Measurements from ENCODE around the gene GADD45GIP1. TPM values are rescaled to one million over a fixed set of nuclear protein-coding genes. Genes with fewer than 3 reads are reported as not detected.
A peak's percentile ranks its signal among the peaks of the same experiment; 100 is the strongest.
"Not testable (repeated sequence)": the region's sequence is repeated elsewhere in the genome, so short reads cannot be mapped to it uniquely, and the experiment has no call there.

Gene GADD45GIP1
- total RNA-seq, 1 donor from 2014 or later: 30.1 TPM

DNA sequence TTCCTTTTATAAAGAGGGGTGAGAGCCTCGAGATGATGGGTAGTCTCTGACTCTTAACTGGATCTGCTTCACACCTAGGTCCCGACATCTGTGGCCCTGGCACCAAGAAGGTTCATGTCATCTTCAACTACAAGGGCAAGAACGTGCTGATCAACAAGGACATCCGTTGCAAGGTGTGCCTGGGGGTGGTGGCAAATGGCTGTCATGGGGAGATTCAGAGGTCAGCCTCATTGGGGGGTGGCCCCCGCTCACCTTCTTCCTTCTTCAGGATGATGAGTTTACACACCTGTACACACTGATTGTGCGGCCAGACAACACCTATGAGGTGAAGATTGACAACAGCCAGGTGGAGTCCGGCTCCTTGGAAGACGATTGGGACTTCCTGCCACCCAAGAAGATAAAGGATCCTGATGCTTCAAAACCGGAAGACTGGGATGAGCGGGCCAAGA lies 17.0 kb downstream of the GADD45GIP1 start:
- no peak for DNase-seq

DNA sequence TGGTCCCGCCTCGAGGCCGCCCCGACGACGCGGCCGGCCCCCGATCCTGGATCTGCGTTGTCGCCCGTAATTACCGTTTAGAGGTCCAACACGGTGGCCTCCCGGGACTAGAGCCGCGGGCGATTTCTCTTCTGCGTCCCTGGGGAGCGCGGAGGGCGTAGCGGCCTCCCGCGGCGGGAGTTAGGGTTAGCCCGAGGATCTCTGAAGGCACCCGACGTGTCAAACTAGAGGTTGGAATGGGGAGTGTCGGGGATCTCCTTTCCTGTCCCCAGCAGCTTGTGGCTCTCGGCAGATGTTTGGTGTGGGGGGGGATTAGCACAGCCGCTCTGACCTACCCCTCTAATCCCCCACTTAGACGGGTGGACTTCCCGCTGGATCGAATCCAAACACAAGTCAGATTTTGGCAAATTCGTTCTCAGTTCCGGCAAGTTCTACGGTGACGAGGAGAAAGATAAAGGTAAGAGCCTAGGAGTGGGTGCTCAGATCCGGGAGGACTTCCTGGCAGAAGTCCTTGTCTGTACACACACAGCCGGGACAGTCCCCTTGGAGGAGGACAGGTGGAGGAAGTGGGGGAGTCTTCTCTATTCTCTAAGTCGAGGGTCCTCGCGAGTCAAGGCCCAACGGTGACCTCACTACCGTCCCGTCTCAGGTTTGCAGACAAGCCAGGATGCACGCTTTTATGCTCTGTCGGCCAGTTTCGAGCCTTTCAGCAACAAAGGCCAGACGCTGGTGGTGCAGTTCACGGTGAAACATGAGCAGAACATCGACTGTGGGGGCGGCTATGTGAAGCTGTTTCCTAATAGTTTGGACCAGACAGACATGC lies 18.0 kb downstream of the GADD45GIP1 start:
- peak; percentile 61 for DNase-seq

DNA sequence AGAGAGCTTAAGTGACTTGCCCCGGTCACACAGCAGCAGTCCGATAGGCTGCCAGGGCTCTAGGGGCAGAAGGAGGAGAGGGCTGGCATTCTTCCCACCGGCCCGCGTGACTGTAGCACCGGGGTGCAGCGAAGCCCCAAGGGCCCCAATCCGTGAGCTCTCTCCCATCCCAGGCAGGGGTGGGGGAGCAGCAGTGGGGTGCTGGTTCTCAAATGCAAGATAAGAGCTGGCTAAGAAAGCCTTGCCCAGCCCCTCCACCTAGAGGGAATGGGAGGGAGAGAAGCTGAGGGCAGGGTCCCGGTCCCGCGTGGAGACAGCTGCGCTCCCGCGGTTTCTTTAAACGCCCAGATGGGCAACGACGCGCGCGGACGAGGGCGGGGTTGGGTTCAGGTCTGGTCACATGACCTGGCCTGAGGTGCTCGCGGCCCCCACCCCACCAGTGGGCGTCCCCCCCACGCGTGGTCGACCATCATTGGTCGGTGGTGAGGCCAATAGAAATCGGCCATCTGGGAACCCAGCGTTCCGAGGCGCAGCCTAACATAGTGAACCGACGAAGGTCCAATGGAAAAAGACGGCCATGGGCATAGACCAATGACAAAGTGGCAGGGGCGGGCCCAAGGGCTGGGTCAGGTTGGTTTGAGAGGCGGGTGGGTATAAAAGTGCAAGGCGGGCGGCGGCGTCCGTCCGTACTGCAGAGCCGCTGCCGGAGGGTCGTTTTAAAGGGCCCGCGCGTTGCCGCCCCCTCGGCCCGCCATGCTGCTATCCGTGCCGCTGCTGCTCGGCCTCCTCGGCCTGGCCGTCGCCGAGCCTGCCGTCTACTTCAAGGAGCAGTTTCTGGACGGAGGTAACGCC lies 18.9 kb downstream of the GADD45GIP1 start, which contains the start of gene CALR:
CALR (plus strand) TSS at position 683 of the 852 bp plus-strand sequence; CDS start at position 754, 71 bp downstream.
- peak; percentile 100 for DNase-seq

DNA sequence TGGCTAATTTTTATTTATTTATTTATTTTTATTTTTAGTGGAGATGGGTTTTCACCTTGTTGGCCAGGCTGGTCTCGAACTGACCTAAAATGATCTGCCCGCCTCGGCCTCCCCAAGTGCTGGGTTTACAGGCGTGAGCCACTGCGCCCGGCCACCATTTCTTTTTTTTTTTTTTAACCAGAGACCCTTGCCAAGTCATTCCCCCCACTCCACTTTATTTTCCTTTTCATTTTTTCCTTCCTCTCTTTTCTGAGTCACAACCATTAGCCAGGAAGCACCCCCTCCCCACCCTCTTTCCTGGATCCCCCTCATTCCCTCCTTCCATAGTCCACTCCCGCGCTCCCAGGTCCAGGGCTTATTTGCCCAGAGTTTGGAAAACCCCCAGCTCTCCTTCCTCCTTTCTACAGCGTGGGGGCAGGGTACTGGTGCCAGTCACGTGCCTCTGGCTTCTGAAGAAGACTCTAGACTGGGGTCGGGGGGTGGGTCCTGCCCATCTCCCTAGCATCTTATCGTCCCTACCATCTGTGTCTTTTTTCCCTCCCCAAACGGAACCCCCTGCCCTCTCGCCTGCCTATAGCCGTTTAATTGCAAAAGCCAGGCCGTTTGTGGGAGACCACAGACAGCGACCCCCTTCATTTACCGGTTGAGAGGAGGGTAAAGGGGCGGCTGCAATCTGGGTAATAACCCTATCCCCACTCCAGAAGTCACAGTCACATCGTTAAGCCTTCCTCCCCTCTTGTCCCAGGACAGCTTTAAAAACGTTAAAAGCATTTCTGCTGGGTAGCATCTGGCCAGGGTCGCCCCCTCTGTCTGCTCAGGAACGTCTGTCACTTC lies 19.7 kb downstream of the GADD45GIP1 start:
- DNase-seq: no peak

DNA sequence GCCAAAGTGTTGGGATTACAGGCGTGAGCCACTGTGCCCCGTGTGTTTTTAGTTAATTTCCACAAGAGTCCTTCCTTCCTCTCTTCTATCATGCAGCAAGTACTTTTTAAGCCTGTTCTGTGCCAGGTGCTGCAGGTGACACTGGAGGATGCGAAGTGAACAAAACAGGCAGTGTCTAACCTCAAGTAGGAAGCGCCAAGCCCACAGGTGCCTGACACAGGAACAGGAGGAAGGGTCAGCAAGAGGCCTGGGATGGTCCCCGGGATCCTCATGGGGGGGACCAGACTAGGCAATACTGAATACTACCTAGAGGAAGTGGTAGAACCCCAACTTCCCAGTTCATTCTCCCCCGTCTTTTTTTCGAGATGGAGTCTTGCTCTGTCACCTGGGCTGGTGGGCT lies 20.4 kb downstream of the GADD45GIP1 start:
- DNase-seq: no peak

DNA sequence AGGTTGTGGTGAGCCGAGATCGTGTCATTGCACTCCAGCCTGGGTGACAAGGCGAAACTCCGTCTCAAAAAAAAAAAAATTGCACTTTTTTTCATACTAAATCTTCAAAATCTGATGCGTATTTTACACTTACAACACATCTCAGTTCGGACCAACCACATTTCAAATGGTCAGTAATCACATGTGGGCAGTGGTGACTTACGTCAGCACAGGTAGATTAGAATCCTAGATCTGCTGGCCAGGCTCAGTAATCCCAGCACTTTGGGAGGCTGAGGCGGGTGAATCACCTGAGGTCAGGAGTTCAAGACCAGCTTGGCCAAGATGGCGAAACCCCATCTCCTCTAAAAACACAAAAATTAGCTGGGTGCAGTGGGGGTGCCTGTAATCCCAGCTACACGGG lies 22.0 kb downstream of the GADD45GIP1 start:
- DNase-seq: no peak

DNA sequence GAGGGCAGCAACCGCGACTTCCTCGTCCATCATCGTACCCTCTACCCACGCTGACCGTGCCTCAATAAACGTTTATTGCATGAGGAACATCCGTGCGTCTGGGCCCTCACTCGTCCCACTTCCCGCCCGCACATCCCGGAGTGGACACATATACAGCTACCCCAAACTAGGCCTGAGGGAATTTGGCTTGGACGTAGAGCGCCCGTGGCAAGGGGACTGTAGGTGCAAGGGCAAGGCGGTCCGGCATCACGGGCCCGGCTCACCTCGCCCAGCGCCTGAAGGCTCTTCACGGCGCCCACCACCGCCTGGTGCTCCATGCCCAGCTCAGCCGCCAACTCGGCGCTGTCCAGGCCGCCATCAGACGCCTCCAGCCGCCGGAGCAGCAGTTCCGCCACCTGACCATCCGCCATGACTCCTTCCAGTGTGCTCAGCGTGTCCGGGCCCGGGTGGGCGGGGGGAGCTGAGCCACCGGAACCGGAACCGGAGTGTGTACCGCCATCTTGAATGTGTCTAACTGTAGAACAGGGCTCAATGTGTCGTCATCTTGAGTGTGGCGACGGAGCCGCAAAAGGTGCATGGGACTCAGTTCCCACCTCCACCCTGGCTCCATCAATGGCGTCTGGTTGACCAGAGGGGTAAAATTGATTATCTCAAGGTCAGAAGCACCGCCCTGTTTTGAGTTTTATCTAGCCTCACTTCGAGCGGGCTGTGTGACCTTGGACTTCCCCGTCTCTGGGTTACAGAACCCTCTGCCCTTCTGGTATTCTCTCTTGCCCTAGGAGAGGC lies 23.5 kb downstream of the GADD45GIP1 start, which contains the start of gene FARSA:
FARSA (minus strand) TSS at position 425 of the 786 bp plus-strand sequence; CDS start at position 410, 15 bp downstream.
- DNase-seq: peak; percentile 96

DNA sequence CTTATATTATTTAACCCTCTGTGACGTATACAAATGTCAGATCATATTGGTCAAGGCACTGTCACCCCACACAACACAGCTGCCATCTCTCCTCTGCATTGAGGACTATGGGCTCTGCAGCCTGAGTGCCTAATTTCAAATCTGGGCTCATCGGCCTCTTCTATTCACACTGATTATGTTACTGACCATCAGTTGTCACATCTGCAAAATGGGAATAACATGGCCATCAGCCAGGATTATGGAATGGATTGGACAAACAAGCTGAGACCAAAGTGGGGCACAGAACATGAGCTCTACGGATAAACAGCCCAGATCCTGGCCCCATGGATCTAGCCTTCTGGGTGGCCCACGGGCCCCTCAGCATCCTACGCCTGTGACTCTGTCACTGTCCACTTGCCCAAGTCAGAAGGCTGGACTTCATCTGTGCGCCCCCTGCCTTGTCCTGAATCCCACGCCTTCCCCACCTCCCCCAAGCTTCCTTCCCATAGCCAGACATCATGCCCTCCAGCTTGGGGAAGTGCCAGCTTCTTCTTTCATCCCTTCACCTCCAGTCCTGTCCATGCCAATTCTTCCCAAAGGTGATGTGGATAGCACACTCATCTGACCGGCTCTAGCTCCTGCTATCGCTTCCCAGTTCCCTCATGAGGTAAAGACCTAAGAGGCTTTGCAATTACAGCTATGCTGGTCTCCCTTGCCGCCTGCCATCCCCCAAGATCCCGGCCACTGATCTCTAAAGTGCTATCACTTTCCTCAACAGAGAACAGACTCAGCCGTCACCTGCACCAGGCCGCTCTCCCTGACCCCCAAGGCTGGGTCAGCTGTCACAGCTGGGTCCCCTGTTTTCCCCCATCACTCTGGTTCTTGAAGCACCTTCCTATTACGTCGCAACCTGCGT lies 24.4 kb downstream of the GADD45GIP1 start:
- DNase-seq: no peak

DNA sequence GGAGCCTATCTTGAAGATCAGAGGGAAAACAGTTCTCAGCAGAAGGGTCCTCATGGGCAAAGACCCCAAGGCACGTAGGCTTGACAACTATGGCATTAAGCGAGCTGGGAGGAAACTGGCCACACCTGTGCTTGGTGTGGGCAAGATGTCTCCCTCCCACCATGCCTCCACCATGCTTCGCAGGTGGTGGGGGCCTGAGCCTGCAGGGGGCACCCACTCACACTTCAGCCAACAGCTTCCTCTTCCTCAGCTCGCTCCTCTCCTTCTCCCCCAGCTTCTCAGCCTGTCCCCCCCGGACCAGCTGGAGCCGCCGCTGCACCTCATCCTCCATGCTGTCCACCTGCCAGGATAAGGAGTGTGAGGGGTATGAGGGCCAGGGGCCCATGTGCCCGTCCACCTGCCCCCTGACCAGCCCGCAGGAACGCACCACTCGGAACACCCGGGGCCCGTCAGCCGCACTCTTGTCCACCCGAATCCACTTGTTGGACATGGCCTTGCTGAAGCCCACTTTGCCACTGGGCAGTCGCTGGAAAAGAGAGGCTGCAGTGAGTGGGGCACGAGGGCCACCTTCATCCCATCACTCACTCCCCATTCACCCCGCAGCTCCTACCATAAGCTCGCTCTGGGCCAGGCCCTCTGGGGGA lies 26.9 kb downstream of the GADD45GIP1 start:
- no peak for DNase-seq

DNA sequence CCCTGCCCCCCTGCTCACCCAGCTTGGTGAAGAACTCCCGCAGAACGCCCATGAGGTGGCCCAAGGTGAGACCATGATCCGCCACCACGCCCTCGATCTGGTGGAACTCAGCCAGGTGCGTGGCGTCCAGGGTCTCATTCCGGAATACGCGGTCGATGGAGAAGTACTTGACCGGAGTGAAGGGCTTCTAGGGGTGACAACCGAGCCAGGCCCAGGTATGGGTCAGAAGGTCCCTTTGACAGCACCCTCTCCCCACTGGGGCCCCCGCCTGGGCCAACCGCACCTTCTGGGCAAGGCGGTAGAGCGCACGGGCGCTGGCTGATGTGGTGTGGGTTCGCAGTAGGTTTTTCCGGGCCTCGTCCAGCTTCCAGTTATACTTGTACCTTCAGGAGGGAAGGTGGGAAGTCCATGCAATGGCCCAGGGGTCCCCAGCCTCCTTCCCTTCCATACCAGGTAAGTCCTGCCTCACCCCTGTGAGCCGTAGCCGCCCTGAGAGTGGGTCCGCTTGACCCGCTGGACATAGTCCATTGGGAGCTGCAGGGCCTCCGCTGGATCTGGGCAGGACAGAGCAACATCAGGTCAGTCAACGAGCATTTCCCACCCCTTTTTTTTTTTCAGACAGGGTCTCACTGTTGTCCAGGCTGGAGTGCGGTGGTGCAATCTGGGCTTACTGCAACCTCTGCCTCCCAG lies 32.3 kb downstream of the GADD45GIP1 start:
- no peak for DNase-seq

DNA sequence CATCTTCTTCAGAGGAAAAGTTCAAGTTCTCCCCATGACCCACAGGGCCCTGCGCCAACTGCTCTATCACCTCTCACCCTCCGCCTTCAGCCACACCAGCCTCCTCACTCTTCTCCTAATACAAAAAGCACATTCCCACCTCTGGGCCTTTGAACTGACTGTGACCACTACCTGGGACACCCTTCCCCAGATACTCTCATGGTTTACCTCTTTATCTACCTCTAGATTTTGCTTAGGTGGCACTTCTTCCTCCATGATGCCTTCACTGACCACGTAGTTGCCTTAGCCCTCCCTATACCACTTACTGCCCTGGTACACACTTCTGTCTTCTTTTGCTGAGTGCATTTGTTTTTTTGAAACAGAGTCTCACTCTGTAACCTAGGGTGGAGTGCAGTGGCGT lies 34.1 kb downstream of the GADD45GIP1 start:
- no peak for DNase-seq

DNA sequence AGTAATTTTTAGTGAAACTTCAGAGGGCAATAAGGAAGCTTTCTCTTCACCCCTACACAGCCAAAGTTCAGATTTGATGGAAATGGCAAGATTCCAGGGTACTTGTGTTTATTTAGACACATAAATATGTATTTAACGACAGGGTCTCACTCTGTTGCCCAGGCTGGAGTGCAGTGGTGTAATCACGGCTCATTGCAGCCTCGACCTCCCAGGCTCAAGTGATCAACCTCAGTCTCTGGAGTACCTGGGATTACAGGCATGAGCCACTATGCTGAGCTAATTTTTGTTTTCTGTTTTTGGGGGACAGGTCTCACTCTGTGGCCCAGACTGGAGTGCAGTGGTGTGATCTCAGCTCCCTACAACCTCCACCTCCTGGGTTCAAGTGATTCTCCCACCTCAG lies 36.0 kb downstream of the GADD45GIP1 start:
- DNase-seq: no peak

DNA sequence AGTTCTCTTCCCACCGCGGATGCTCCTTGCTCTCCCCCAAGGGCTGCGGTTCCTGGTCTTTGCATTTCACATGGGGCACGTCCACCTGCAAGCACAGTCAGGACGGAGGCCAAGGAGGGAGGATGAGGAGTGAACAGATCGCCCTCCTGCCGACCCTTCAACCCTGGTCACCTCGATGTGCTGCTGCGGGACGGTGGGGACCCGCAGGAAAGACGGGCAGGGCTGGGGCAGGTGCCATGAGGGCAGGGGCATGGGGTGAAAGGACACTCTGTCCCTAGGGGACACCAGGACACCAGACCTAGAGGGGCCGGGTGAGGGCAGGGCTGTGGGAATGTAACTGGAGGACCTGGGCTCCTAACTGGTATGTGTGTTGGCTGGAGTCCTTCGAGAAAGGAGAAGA lies 38.8 kb downstream of the GADD45GIP1 start:
- DNase-seq: no peak

DNA sequence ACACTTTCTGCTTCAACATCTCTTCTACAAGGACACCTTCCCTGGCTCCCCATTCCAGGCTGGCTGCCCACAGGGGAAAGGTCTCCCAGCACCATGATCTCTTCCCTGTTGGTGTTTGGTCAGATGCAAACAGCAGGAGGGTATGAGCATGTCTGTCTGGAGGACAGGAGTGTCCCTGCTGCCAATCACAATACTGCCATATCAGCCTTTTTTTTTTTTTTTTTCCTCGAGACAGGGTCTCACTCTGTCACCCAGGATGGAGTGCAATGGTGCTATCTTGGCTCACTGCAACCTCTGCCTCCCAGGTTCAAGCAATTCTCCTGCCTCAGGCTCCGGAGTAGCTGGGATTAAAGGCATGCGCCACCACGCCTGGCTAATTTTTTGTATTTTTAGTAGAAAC lies 41.2 kb downstream of the GADD45GIP1 start:
- DNase-seq: not testable (repeated sequence)

DNA sequence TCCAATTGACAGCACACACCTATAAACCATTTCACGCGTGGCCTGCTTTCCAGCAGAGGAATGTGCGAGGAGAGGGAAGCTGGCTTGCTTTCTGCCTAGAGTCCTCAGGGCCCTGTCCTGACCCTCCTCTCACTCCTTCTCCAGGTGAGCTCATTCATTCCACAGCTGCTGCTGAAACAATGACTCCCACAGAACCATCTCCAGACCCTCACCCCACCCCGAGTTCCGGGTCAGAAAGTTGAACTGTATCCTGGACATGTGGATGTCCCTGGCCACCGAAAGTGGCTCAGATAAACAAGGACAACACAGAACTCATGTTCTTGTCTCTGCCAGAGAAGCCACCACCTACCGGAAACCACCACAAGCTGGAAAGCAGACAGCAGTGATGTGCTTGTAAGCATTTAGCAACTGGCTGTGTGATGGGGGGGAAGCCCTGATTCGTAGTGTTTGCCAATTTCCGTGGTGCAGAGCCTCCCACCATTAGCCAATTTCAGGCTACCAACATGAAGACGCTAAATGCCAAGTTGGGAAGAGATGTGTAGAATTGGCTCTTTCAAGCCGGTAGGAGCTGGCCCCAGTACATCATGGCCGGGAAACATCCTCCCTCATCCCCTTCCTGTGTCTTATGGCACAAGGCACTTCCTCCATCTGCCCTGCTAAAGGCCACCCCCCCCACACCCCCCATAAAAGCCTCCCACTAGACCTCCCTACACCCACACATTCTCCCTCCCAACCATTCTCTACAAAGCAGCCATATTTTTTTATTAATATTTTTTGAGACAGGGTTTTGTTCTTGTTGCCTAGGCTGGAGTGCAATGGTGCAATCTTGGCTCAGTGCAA lies 43.0 kb downstream of the GADD45GIP1 start:
- peak; percentile 69 for DNase-seq

DNA sequence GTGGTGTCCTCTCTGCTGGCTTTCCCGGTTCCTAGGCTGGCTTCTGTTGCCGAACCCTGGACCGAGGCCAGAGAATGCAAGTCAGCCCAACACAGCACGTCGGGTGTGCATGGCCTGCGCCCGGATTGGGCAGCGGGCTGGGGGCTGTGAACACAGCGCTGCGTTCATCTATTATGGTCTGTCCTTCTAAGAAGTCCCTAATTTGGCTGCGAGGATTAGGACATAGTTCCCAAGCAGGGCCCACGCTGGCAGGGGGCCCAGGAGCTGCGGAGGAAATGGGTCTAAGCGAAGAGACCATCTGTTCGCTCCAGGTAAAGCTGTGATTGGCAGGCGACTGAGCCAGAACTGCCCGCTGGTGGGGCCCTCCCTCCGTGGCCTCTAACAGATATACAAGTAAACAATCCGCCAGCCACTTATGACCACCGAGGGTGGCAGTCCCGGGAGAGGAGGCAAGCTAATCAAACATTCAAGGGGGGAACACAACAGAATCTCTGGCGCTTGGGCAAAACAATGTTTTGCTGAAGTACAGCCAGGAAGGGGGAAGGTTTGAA lies 43.9 kb downstream of the GADD45GIP1 start:
- DNase-seq: peak; percentile 97

DNA sequence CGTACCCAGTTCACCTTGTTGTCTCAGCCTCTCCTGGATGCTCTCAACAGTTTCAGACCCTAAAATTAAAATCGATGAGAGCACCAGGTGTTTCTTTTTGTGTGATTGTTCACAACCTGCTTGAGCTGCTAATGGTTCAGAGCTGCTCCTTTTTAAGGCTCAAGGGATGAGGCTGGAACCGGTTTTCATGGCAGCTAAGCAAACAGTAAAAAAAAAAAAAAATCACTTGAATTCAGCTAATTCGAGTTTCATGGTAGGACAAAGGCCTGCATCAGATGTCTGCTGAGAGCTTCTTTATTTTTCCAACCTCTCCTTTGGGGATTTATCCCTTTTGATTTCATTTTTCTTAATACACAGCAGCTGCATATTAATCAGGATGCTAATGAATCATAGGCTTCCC lies 44.5 kb downstream of the GADD45GIP1 start:
- no peak for DNase-seq

DNA sequence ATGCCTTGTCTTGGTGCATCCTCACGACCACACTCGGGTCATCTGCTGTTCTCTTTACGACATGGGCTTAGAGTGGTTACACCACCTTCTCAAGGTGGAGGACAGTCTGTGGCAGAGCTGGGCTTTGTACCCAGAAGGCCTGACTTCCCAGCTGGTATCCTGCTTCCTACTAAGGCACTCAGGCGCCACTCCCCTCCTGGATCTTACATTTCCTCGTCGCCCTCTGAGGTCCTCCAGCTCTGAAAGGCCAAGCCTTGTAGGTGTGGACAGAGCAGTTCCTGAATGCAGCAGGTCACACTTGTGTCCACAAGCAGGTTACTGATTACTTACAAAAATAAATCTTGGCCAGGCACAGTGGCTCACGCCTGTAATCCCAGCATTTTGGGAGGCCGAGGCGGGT lies 49.9 kb downstream of the GADD45GIP1 start:
- no peak for DNase-seq
